HEK293T (cell line): ENCODE results near the gene RSPH3.
"Not testable (repeated sequence)": the region's sequence is repeated elsewhere in the genome, so short reads cannot be mapped to it uniquely, and the experiment has no call there.

Experiments used
- CTCF ChIA-PET: fragments of 350-600 bp; formaldehyde crosslinking; extraction: SDS; loops from one replicate; lab custom pipeline; 2021; ENCODE audit warnings: antibody characterized with exemption, inconsistent platforms; lab: Yijun Ruan, JAX
- POLR2A ChIA-PET: fragments of 350-600 bp; formaldehyde crosslinking; extraction: SDS; loops from one replicate; lab custom pipeline; 2020; ENCODE audit warnings: antibody characterized with exemption, inconsistent platforms; lab: Yijun Ruan, JAX
- DNase-seq: peaks from one replicate; pipeline ENCODE4 v3.0.0; 2012; ENCODE audit warnings: mixed read lengths; ENCODE audit errors: extremely low spot score
- ARNT ChIP-seq: fragments of 450-650 bp; IDR thresholded peaks from 2 replicates; pipeline ENCODE4 v1.6.1; 2017; ENCODE audit warnings: mild to moderate bottlenecking
- BHLHE40 ChIP-seq: fragments of 450-650 bp; IDR thresholded peaks from 2 replicates; pipeline ENCODE4 v1.6.1; 2016; ENCODE audit warnings: mild to moderate bottlenecking, moderate library complexity, borderline replicate concordance
- CTBP1 ChIP-seq: fragments of 450-650 bp; IDR thresholded peaks from 2 replicates; pipeline ENCODE4 v1.6.1; 2016; ENCODE audit warnings: borderline replicate concordance
- ELF4 ChIP-seq: fragments of 450-650 bp; IDR thresholded peaks from 2 replicates; pipeline ENCODE4 v1.6.1; 2017; ENCODE audit warnings: antibody characterized with exemption
- FOXA1 ChIP-seq: fragments of 450-650 bp; IDR thresholded peaks from 2 replicates; pipeline ENCODE4 v1.6.1; 2016; ENCODE audit warnings: mild to moderate bottlenecking
- FOXK2 ChIP-seq: fragments of 450-650 bp; IDR thresholded peaks from 2 replicates; pipeline ENCODE4 v1.6.1; 2016; ENCODE audit warnings: mild to moderate bottlenecking
- FOXM1 ChIP-seq: fragments of 450-650 bp; IDR thresholded peaks from 2 replicates; pipeline ENCODE4 v1.6.1; 2017; ENCODE audit warnings: mild to moderate bottlenecking, borderline replicate concordance
- HDGF ChIP-seq: fragments of 450-650 bp; IDR thresholded peaks from 2 replicates; pipeline ENCODE4 v1.6.1; 2017; ENCODE audit warnings: antibody characterized with exemption, borderline replicate concordance
- L3MBTL2 ChIP-seq: fragments of 450-650 bp; conservative IDR thresholded peaks from 2 replicates; pipeline ENCODE4 v1.6.1; 2016; ENCODE audit warnings: mild to moderate bottlenecking
- LEF1 ChIP-seq: fragments of 450-650 bp; IDR thresholded peaks from 2 replicates; pipeline ENCODE4 v1.6.1; 2017; ENCODE audit warnings: mild to moderate bottlenecking, borderline replicate concordance
- NFRKB ChIP-seq: fragments of 450-650 bp; IDR thresholded peaks from 2 replicates; pipeline ENCODE4 v1.6.1; 2016; ENCODE audit warnings: mild to moderate bottlenecking, moderate library complexity
- PKNOX1 ChIP-seq: fragments of 450-650 bp; IDR thresholded peaks from 2 replicates; pipeline ENCODE4 v1.6.1; 2016
- SP1 ChIP-seq: fragments of 450-650 bp; IDR thresholded peaks from 2 replicates; pipeline ENCODE4 v1.6.1; 2017
- SUZ12 ChIP-seq: fragments of 450-650 bp; IDR thresholded peaks from 2 replicates; pipeline ENCODE4 v1.6.1; 2016; ENCODE audit warnings: mild to moderate bottlenecking
- TARDBP ChIP-seq: fragments of 450-650 bp; IDR thresholded peaks from 2 replicates; pipeline ENCODE4 v1.6.1; 2016
- ZNF384 ChIP-seq: fragments of 450-650 bp; IDR thresholded peaks from 2 replicates; pipeline ENCODE4 v1.6.1; 2016

The RSPH3 gene

GRCh38 chr6:158993639-158994038, 6.4 kb downstream of the RSPH3 start:
- no peak for TF ChIP-seq FOXM1
- no peak for TF ChIP-seq LEF1
- TF ChIP-seq TARDBP = no peak
- TF ChIP-seq ZNF384 = no peak
- no peak for TF ChIP-seq NFRKB
- TF ChIP-seq SUZ12 = no peak
- TF ChIP-seq PKNOX1 = no peak
- no peak for TF ChIP-seq BHLHE40
- no peak for TF ChIP-seq ELF4
- TF ChIP-seq L3MBTL2 = no peak
- no peak for TF ChIP-seq FOXA1
- no peak for TF ChIP-seq FOXK2
- TF ChIP-seq HDGF = no peak
- no peak for TF ChIP-seq CTBP1
- TF ChIP-seq ARNT = no peak
- no peak for TF ChIP-seq SP1
- POLR2A ChIA-PET = no interaction called here
- CTCF ChIA-PET = no interaction called here
- DNase-seq = no peak

- TF ChIP-seq ELF4 = no peak
- no peak for TF ChIP-seq FOXK2
- TF ChIP-seq ZNF384 = no peak
- TF ChIP-seq BHLHE40 = no peak
- no peak for TF ChIP-seq HDGF
- TF ChIP-seq CTBP1 = no peak
- no peak for TF ChIP-seq TARDBP
- no peak for TF ChIP-seq NFRKB
- TF ChIP-seq FOXM1 = no peak
- no peak for DNase-seq
- ChIA-PET POLR2A (interaction anchor here (1.2 kb wide), 1 partner anchor 9 kb away, joined by 4 read pairs; the partner anchor contains the start of gene RSPH3), CTCF (interaction anchor here (0.6 kb wide), 1 partner anchor 257 kb away, joined by 3 read pairs; no protein-coding TSS in a partner anchor)
Observed at GRCh38 chr6:158991017-158991723, 8.8 kb downstream of the RSPH3 start.

- POLR2A ChIA-PET, DNase-seq: not testable (repeated sequence)
- CTCF ChIA-PET = interaction anchor here (0.7 kb wide), 1 partner anchor 293 kb away, joined by 3 read pairs; no protein-coding TSS in a partner anchor
Observed at GRCh38 chr6:158989711-158990110, 10.3 kb downstream of the RSPH3 start.

- ChIA-PET CTCF (interaction anchor here (0.7 kb wide), 1 partner anchor 54 kb away, joined by 4 read pairs; no protein-coding TSS in a partner anchor), POLR2A (no interaction called here)
- TF ChIP-seq FOXM1 (no peak), CTBP1 (no peak), PKNOX1 (no peak), FOXK2 (no peak), NFRKB (no peak), L3MBTL2 (no peak), ELF4 (no peak), SP1 (no peak), SUZ12 (no peak)
- DNase-seq = no peak
Observed at GRCh38 chr6:158988477-158988876, 11.5 kb downstream of the RSPH3 start.

GRCh38 chr6:158987657-158988056, 12.3 kb downstream of the RSPH3 start:
- ChIA-PET CTCF (no interaction called here), POLR2A (no interaction called here)
- no peak for DNase-seq
- TF ChIP-seq SUZ12 (no peak), TARDBP (no peak), ARNT (no peak), ZNF384 (no peak), PKNOX1 (no peak)

GRCh38 chr6:158978757-158979156, 21.2 kb downstream of the RSPH3 start:
- CTCF ChIA-PET = interaction anchor here (1.2 kb wide), 1 partner anchor 260 kb away, joined by 4 read pairs; no protein-coding TSS in a partner anchor
- POLR2A ChIA-PET = no interaction called here
- DNase-seq = no peak
- no peak for TF ChIP-seq ELF4
- no peak for TF ChIP-seq BHLHE40
- no peak for TF ChIP-seq PKNOX1
